ENCODE measurements around the gene CLCA2. TPM values are rescaled to one million over a fixed set of nuclear protein-coding genes. Genes with fewer than 3 reads are reported as not detected.

Gene CLCA2
- total and polyA plus RNA-seq, 8 donors = 0.06 to 0.12 TPM; not detected in 6

DNA sequence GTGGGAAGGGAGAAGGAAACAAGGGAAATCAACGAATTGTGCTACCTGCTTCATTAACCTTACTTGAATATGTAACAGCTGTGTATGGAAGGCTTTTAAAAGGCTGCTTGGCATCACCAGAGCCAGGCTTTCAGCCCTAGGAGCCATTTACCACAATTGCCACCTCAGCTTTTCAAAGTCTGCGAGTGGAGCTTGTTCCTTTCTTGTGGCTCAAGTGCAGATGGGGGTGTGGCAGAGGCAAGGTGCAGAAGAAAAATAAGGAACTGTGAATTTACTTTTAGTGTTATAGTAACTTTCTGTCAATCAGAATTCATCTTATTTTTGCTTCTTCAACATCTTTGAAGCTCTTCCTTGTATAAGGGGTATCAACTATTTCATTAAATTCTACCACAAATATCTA is 17.6 kb downstream of the CLCA2 start:
- no peak for DNase-seq
- no peaks in the 10 kb centered on the region for H3K27me3 ChIP-seq
- intact Hi-C loops (cut with DNase I) = no loop called here
- ATAC-seq = no peak
- no peaks in the 10 kb centered on the region for H3K4me1 ChIP-seq
- no peak for TF ChIP-seq CTCF (IDR thresholded peaks at IDR 0.05)
- no peaks in the 10 kb centered on the region for H3K9me3 ChIP-seq
- no peak overlapping the region for H3K27ac ChIP-seq
- no peaks in the 10 kb centered on the region for H3K36me3 ChIP-seq
- FAIRE-seq = no peak
- H3K4me3 ChIP-seq = no peak overlapping the region
- WGBS, 2 donors = 54 to 63% methylated on average over 2 of the region's 2 CpGs

DNA sequence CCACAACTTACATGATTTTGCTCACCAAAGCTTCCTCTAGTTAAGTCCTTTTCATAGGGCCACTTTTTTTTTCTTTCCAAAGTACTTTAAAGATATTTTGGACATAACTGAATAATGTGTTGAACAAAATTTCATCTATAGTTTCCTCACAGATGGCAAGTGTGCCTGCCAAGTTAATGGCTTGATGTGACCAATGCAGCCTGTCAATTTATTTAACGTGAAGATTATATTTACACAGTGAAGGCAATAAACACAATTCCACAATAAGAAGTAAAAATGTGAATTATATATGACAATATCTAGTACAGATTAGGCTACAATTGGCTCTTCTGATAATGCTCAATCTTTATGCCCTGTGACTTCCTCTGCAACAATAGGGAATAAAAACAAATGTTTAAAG is 18.0 kb downstream of the CLCA2 start:
- intact Hi-C loops (cut with DNase I) = no loop called here
- TF ChIP-seq CTCF (IDR thresholded peaks at IDR 0.05) = no peak
- Histone ChIP-seq H3K27me3 (no peaks in the 10 kb centered on the region), H3K36me3 (no peaks in the 10 kb centered on the region), H3K9me3 (no peaks in the 10 kb centered on the region), H3K27ac (no peak overlapping the region), H3K4me3 (no peak overlapping the region), H3K4me1 (no peaks in the 10 kb centered on the region)
- FAIRE-seq = no peak
- 26 to 37% methylated on average over 1 of the region's 1 CpG for WGBS, 2 donors
- DNase-seq = no peak
- ATAC-seq = no peak

GRCh38 chr1:86445919-86446318 is 21.9 kb downstream of the CLCA2 start:
- H3K36me3 ChIP-seq = no peaks in the 10 kb centered on the region
- no peak for TF ChIP-seq CTCF (IDR thresholded peaks at IDR 0.05)
- no peaks in the 10 kb centered on the region for H3K9me3 ChIP-seq
- ATAC-seq (no peak), FAIRE-seq (no peak), DNase-seq (no peak)
- intact Hi-C loops (cut with DNase I) = no loop called here
- H3K27me3 ChIP-seq = no peaks in the 10 kb centered on the region
- 92 to 100% methylated on average over 1 of the region's 1 CpG for WGBS, 2 donors
- H3K27ac ChIP-seq = no peak overlapping the region
- H3K4me1 ChIP-seq = no peaks in the 10 kb centered on the region
- no peak overlapping the region for H3K4me3 ChIP-seq

DNA sequence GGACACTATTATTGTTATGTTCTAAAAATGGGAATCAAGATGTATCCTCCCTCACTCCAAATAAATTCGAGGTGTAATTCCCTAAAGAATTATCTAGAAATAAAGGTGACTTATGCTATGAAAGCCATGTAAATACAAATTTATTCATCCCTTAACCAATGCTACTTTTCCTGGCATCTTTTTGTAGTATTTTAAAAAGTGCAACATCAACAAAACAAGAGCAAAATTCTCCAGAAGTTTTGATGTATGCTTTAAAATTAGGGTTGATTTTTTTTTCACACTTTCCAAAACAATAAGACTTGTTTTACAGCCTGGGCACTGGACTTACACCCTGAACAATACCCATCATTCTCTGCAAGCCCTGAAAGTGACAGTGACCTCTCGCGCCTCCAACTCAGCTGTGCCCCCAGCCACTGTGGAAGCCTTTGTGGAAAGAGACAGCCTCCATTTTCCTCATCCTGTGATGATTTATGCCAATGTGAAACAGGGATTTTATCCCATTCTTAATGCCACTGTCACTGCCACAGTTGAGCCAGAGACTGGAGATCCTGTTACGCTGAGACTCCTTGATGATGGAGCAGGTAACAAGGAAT is 23.3 kb downstream of the CLCA2 start:
- H3K27ac ChIP-seq = no peak overlapping the region
- no peaks in the 10 kb centered on the region for H3K4me1 ChIP-seq
- WGBS, 2 donors = 62 to 74% methylated on average over 4 of the region's 4 CpGs
- intact Hi-C loops (cut with DNase I) = no loop called here
- DNase-seq (no peak), ATAC-seq (no peak), FAIRE-seq (no peak)
- H3K4me3 ChIP-seq = no peak overlapping the region
- H3K27me3 ChIP-seq = no peaks in the 10 kb centered on the region
- no peaks in the 10 kb centered on the region for H3K9me3 ChIP-seq
- no peaks in the 10 kb centered on the region for H3K36me3 ChIP-seq
- TF ChIP-seq CTCF (IDR thresholded peaks at IDR 0.05) = no peak

DNA sequence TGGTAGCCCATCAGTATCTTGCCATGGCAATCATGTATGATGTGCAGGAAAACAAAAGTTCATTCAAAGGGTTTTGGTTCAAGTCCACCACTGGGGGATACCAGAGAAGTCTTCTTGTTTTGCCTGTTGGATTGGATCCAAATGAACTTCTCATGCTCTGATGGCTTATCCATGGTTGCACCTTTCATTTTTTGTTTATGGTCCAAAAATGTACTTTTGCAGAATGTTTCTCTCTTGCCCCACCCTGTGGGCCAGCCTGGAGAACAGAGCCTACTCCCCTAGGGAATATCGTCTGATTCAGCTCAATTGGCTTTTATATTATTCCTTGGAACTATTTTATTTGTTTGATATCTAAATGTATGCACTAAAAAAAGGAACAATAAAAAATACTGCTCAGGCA is 24.7 kb downstream of the CLCA2 start:
- intact Hi-C loops (cut with DNase I) = no loop called here
- Histone ChIP-seq H3K36me3 (no peaks in the 10 kb centered on the region), H3K4me3 (no peak overlapping the region), H3K9me3 (no peaks in the 10 kb centered on the region), H3K4me1 (no peaks in the 10 kb centered on the region), H3K27me3 (no peaks in the 10 kb centered on the region), H3K27ac (no peak overlapping the region)
- no peak for DNase-seq
- FAIRE-seq = no peak
- no peak for ATAC-seq
- TF ChIP-seq CTCF (IDR thresholded peaks at IDR 0.05) = no peak
- WGBS, 2 donors = 79 to 86% methylated on average over 1 of the region's 1 CpG

Measured in pancreas (tissue), 10 donors.